CD14-positive monocyte (primary cell): Measurements from ENCODE around the gene DENND4C. TPM values are rescaled to one million over a fixed set of nuclear protein-coding genes. Genes with fewer than 3 reads are reported as not detected.

Experiments used
- DNase-seq, 3 donors: peaks; one replicate each; pipeline ENCODE4 v3.0.0-alpha.2; 2011 to 2022
- H2AFZ ChIP-seq: 2 replicates; pipeline ENCODE4 v1.6.0; 2012; ENCODE audit warnings: mild to moderate bottlenecking, low read depth, low read length, inconsistent platforms; ENCODE audit not compliant: insufficient read depth, poor library complexity, severe bottlenecking
- H3K27ac ChIP-seq, 2 donors: 1 replicate in 1 of 2; 2 replicates in 1 of 2; pipeline ENCODE4 v1.5.1; 2012 to 2013; ENCODE audit warnings: low read length in 2 of 2, control low read depth in 1 of 2, inconsistent platforms in 1 of 2, low read depth in 1 of 2, mild to moderate bottlenecking in 1 of 2
- H3K27me3 ChIP-seq, 2 donors: one replicate each; pipeline versions ENCODE4 v1.6.0 to v1.6.1; 2011 to 2013; ENCODE audit warnings: low read length in 2 of 2; ENCODE audit not compliant: control insufficient read depth in 2 of 2, insufficient read depth in 2 of 2
- H3K36me3 ChIP-seq, 2 donors: replicated peaks in 1 of 2; 1 replicate in 1 of 2; 2 replicates in 1 of 2; pipeline versions ENCODE4 v1.5.1 to v1.6.1; 2012 to 2013; ENCODE audit warnings: low read length in 2 of 2, control low read depth in 1 of 2, inconsistent platforms in 1 of 2, mild to moderate bottlenecking in 1 of 2; ENCODE audit not compliant: insufficient read depth in 2 of 2, control insufficient read depth in 1 of 2
- H3K4me1 ChIP-seq, 2 donors: 1 replicate in 1 of 2; 2 replicates in 1 of 2; pipeline versions ENCODE4 v1.5.1 to v1.6.1; 2012 to 2013; ENCODE audit warnings: low read length in 2 of 2, control low read depth in 1 of 2, inconsistent platforms in 1 of 2, mild to moderate bottlenecking in 1 of 2, moderate library complexity in 1 of 2; ENCODE audit not compliant: insufficient read depth in 2 of 2, control insufficient read depth in 1 of 2
- H3K4me2 ChIP-seq: replicated peaks from 2 replicates; pipeline ENCODE3; 2012; ENCODE audit warnings: low read length, moderate library complexity, mild to moderate bottlenecking; ENCODE audit not compliant: poor library complexity, severe bottlenecking; ENCODE audit errors: extremely low read depth
- H3K4me3 ChIP-seq, 3 experiments: fragments of 200-600 bp in 1 of 3; sonication (generic) in 1 of 3; replicated peaks in 1 of 3; 1 replicate in 2 of 3; 2 replicates in 1 of 3; pipeline ENCODE4 v1.5.1; 2011 to 2013; ENCODE audit warnings: low read length in 3 of 3, mild to moderate bottlenecking in 3 of 3, control low read depth in 2 of 3, low read depth in 2 of 3, inconsistent platforms in 1 of 3, moderate library complexity in 1 of 3
- H3K79me2 ChIP-seq: 2 replicates; pipeline ENCODE4 v1.6.0; 2012; ENCODE audit warnings: mild to moderate bottlenecking, control low read depth, inconsistent platforms, low read length, moderate library complexity; ENCODE audit not compliant: insufficient read depth
- H3K9ac ChIP-seq: 2 replicates; pipeline ENCODE4 v1.6.0; 2017; ENCODE audit warnings: low read length, mild to moderate bottlenecking; ENCODE audit not compliant: insufficient read depth, poor library complexity, severe bottlenecking
- H3K9me3 ChIP-seq, 2 donors: replicated peaks in 1 of 2; 1 replicate in 1 of 2; 2 replicates in 1 of 2; pipeline versions ENCODE4 v1.5.1 to v1.6.1; 2012 to 2013; ENCODE audit warnings: low read length in 2 of 2, control low read depth in 1 of 2; ENCODE audit not compliant: control insufficient read depth in 1 of 2, insufficient read depth in 1 of 2
- H4K20me1 ChIP-seq: 2 replicates; pipeline ENCODE4 v1.6.0; 2012; ENCODE audit warnings: mild to moderate bottlenecking, low read length, control low read depth, moderate library complexity; ENCODE audit not compliant: insufficient read depth
- H3K27ac Mint-ChIP-seq, 7 donors: one replicate each; pipeline ENCODE4 v1.8.0; 2020; ENCODE audit warnings: mild to moderate bottlenecking in 7 of 7, mixed read lengths in 7 of 7, moderate library complexity in 6 of 7, inconsistent platforms in 2 of 7
- H3K27me3 Mint-ChIP-seq, 3 donors: one replicate each; pipeline ENCODE4 v1.8.0; 2021 to 2022; ENCODE audit warnings: low read depth in 3 of 3, mild to moderate bottlenecking in 3 of 3, mixed read lengths in 3 of 3, moderate library complexity in 3 of 3, inconsistent platforms in 1 of 3
- H3K36me3 Mint-ChIP-seq, 2 donors: one replicate each; pipeline ENCODE4 v1.8.0; 2020; ENCODE audit warnings: mixed read lengths in 2 of 2, inconsistent platforms in 1 of 2, mild to moderate bottlenecking in 1 of 2
- H3K4me1 Mint-ChIP-seq: one replicate; pipeline ENCODE4 v1.8.0; 2020; ENCODE audit warnings: mild to moderate bottlenecking, mixed read lengths
- H3K4me3 Mint-ChIP-seq, 2 donors: one replicate each; pipeline ENCODE4 v1.8.0; 2020; ENCODE audit warnings: mild to moderate bottlenecking in 2 of 2, mixed read lengths in 2 of 2, moderate library complexity in 1 of 2
- H3K9me3 Mint-ChIP-seq, 7 donors: one replicate each; pipeline ENCODE4 v1.8.0; 2020 to 2022; ENCODE audit warnings: mixed read lengths in 7 of 7, mild to moderate bottlenecking in 6 of 7, moderate library complexity in 6 of 7, inconsistent platforms in 2 of 7
- WGBS: methylation state at CpG from one replicate; pipeline ENCODE4 v1.1.5; 2013; ENCODE audit warnings: missing lambda C conversion rate; ENCODE audit not compliant: insufficient coverage; 5-methylcytosine and 5-hydroxymethylcytosine counted together
- intact Hi-C, 2 donors: fragments of 100-400 bp; cut with micrococcal nuclease; formaldehyde crosslinking; loops; one replicate each; pipeline versions ENCODE4 v1.15.0 to v1.15.1; 2023
- polyA plus RNA-seq, 3 donors: library from polyadenylated mRNA; depleted of rRNA in 1 of 3; unstranded in 2 of 3; stranded (reverse) in 1 of 3; fragments of 300-500 nt in 2 of 3; fragments of >200 nt in 1 of 3; fragmentation: Illumina TruSeq in 2 of 3; gene quantifications; 1 replicate in 2 of 3; 2 replicates in 1 of 3; pipeline ENCODE4 v1.2.3, GENCODE V29; 2012 to 2021
- TF ChIP-seq, protein P1 (sequence below): fragments of 200-600 bp; IDR thresholded peaks from one replicate; pipeline ENCODE4 v1.8.0; 2022; ENCODE audit warnings: antibody characterized with exemption, mild to moderate bottlenecking

Gene DENND4C
- polyA plus RNA-seq, 3 donors = 8.1 to 15.4 (median 12.7) TPM

DNA sequence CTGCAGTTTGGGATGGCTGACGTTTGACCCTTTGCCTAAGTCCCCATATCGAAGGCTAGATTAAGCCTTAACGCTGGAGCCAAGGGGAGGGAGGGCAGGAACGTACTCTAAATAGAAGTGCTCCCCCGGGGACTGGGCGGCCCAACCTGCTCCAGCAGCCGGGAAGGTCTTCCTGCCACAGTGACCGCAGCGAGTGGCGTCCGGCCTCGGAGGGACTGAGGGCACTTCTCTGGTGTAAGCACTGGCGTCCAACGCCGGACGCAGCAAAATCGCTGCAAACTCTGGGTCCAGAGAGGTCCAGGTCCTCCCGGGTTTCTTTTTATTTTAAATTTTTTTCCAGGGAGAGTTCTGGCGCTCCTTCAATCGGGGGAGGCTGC is 177.8 kb downstream of the DENND4C start:
- H4K20me1 ChIP-seq = no peaks in the 10 kb centered on the region
- H3K36me3 Mint-ChIP-seq = no peaks in the 10 kb centered on the region
- H3K36me3 ChIP-seq = no peaks in the 10 kb centered on the region
- H3K4me1 ChIP-seq = peaks cover 12 to 16% of the 10 kb centered on the region in 2 donors
- peaks cover 3 to 9% (median 7%) of the 10 kb centered on the region in 7 donors for H3K9me3 Mint-ChIP-seq
- TF ChIP-seq, protein P1, sequence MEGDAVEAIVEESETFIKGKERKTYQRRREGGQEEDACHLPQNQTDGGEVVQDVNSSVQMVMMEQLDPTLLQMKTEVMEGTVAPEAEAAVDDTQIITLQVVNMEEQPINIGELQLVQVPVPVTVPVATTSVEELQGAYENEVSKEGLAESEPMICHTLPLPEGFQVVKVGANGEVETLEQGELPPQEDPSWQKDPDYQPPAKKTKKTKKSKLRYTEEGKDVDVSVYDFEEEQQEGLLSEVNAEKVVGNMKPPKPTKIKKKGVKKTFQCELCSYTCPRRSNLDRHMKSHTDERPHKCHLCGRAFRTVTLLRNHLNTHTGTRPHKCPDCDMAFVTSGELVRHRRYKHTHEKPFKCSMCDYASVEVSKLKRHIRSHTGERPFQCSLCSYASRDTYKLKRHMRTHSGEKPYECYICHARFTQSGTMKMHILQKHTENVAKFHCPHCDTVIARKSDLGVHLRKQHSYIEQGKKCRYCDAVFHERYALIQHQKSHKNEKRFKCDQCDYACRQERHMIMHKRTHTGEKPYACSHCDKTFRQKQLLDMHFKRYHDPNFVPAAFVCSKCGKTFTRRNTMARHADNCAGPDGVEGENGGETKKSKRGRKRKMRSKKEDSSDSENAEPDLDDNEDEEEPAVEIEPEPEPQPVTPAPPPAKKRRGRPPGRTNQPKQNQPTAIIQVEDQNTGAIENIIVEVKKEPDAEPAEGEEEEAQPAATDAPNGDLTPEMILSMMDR = no peak
- no peaks in the 10 kb centered on the region for H3K27me3 ChIP-seq
- H3K27me3 Mint-ChIP-seq = peaks cover 2 to 7% (median 3%) of the 10 kb centered on the region in 3 donors
- peaks cover 24% of the 10 kb centered on the region for H3K4me1 Mint-ChIP-seq
- H3K4me2 ChIP-seq = peak overlapping the region; percentile 94
- peak overlapping the region; percentile 74 for H3K9ac ChIP-seq
- WGBS = 6% methylated on average over 20 of the region's 20 CpGs
- H3K27ac ChIP-seq = no peak overlapping the region
- DNase-seq = peak in 1 of 3 donors; percentile 5
- peak overlapping the region in 1 of 7 donors; percentile 8 for H3K27ac Mint-ChIP-seq
- H2AFZ ChIP-seq = peak overlapping the region; percentile 94
- no peaks in the 10 kb centered on the region for H3K79me2 ChIP-seq
- intact Hi-C loops = no loop called here
- peak overlapping the region; percentile 65 to 91 (median 88) for H3K4me3 ChIP-seq
- H3K9me3 ChIP-seq = peaks cover 0 to 12% of the 10 kb centered on the region in 2 donors
- H3K4me3 Mint-ChIP-seq = peak overlapping the region; percentile 96 to 99

DNA sequence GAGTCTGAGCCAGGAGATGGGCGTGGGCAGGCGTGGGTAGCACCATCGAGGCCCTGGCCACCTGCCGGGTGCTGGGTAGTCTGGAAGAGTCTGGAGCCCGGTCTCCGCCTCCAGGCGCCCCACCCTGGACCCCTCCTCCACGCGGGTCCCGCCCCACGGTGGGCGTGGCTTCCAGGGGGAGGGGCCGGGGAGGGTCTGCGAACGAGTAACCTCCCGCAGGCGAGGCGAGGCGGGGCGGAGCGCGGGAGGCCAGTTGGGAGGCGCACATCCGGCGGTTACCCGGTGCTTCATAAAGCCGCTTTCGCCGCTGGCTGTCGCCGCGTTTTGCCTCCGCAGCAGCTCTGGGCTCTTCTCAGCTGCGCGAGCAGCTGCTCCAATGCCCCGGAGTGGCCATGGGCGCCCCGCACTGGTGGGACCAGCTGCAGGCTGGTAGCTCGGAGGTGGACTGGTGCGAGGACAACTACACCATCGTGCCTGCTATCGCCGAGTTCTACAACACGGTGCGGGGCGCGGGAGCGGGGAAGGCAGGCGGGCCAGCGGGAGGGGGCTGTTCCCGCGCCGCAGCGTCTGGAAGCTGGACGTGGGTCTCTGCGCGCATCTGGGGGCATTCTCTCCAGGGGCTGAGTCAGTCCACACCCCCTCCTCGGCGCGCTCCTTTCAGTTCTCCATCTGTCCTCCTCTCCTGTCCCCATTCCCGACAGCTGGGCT is 178.4 kb downstream of the DENND4C start, which contains the start of gene ACER2:
TSS of gene ACER2 (plus strand) at position 317 of the 708 bp plus-strand sequence. CDS start at position 393, 76 bp downstream.
- Histone ChIP-seq H3K4me1 (peaks cover 12 to 16% of the 10 kb centered on the region in 2 donors), H3K4me3 (peak within 1 kb of the TSS; percentile 65 to 91 (median 88)), H3K27me3 (no peaks in the 10 kb centered on the region), H3K9me3 (peaks cover 0 to 7% of the 10 kb centered on the region in 2 donors), H4K20me1 (no peaks in the 10 kb centered on the region), H3K79me2 (no peaks in the 10 kb centered on the region), H3K9ac (peak within 1 kb of the TSS; percentile 74), H3K4me2 (peak within 1 kb of the TSS; percentile 94), H2AFZ (peak within 1 kb of the TSS; percentile 94), H3K27ac (peak within 1 kb of the TSS in 1 of 2 donors; percentile 33), H3K36me3 (no peaks in the 10 kb centered on the region)
- intact Hi-C loops = no loop called here
- Mint-ChIP-seq H3K27me3 (peaks cover 2 to 7% (median 3%) of the 10 kb centered on the region in 3 donors), H3K27ac (peak within 1 kb of the TSS in 4 of 7 donors; percentile 33 to 66 (median 57)), H3K36me3 (no peaks in the 10 kb centered on the region), H3K4me3 (peak within 1 kb of the TSS; percentile 96 to 99), H3K4me1 (peaks cover 24% of the 10 kb centered on the region), H3K9me3 (peaks cover 2 to 4% (median 3%) of the 10 kb centered on the region in 7 donors)
- DNase-seq = peak; percentile 35 to 48 (median 47)
- WGBS = 0% methylated on average over 56 of the region's 61 CpGs
- TF ChIP-seq, protein P1 = no peak
